ENCODE results near the gene LRRC40.

DNA sequence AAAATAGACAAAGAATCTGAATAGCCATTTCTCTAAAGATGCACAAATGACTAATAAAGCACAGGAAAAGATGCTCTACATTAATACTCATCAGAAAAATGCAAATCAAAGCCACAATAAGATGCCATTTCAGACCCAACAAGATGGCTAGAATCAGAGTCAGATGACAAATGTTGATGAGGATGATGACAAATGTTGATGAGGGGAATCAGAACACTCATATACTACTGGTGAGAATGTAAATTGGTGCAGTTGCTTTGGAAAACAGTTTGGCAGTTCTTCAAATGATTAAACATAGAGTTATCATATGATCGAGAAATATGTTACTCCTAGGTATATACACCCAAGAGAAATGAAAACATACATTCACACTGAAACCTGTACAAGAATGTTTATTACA lies 33.9 kb downstream of the LRRC40 start:
- TF ChIP-seq POLR2AphosphoS5 (IDR thresholded peaks at IDR 0.05) (no peak), CTCF (IDR thresholded peaks at IDR 0.05) (no peak)
